Vagina (tissue), 2 donors: ENCODE measurements around the gene DPP6.

Experiments used
- POLR2AphosphoS5 ChIP-seq, 2 donors: sonication (generic); formaldehyde crosslinking; IDR thresholded peaks; one replicate each; pipeline ENCODE4 v1.9.0; 2017; ENCODE audit warnings: antibody characterized with exemption in 2 of 2, mild to moderate bottlenecking in 2 of 2, low read depth in 1 of 2; ENCODE audit not compliant: insufficient read depth in 1 of 2
- TF ChIP-seq, protein P1 (sequence below), 3 experiments: fragments of 450-650 bp in 2 of 3; fragments of 200-600 bp in 1 of 3; sonication (generic) in 1 of 3; IDR thresholded peaks; one replicate each; pipeline ENCODE4 v1.5.1; 2017 to 2019; ENCODE audit warnings: antibody characterized with exemption in 3 of 3, mild to moderate bottlenecking in 2 of 3, moderate library complexity in 2 of 3

DNA sequence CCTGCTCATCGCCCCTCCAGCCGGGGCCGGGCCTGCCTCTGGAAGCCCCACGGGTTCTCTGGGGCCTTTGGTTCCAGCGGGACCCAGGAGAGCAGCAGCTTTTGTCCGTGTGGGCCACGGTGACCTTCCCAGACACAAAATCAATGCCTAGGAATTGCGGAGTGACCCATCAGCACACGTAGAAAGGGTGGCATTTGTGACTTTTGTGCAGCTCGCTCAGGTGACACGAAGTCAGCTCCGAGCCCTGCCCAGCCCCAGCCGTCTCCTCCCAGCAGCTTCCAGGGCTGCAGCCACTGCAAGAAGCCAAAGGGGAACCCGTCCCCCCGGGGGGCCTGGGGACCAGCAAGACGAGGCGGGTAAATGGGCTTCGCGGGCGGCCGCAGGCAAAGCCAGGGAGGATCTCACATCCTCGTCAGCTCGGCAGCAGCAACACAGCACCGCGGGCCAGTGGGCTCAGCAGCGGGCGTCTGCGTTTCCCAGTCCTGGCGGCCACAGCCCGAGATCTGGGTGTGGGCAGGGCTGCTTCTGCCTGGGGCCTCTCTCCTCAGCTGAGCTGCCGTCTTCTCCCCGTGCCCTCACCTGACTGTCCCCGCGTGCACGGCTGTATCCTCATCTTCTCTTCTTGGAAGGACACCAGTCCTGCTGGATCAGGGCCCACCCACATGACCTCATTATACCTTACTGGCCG is 862.3 kb downstream of the DPP6 start:
- TF ChIP-seq, protein P1, sequence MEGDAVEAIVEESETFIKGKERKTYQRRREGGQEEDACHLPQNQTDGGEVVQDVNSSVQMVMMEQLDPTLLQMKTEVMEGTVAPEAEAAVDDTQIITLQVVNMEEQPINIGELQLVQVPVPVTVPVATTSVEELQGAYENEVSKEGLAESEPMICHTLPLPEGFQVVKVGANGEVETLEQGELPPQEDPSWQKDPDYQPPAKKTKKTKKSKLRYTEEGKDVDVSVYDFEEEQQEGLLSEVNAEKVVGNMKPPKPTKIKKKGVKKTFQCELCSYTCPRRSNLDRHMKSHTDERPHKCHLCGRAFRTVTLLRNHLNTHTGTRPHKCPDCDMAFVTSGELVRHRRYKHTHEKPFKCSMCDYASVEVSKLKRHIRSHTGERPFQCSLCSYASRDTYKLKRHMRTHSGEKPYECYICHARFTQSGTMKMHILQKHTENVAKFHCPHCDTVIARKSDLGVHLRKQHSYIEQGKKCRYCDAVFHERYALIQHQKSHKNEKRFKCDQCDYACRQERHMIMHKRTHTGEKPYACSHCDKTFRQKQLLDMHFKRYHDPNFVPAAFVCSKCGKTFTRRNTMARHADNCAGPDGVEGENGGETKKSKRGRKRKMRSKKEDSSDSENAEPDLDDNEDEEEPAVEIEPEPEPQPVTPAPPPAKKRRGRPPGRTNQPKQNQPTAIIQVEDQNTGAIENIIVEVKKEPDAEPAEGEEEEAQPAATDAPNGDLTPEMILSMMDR (IDR thresholded peaks at IDR 0.05) = no peak
- no peak for TF ChIP-seq POLR2AphosphoS5 (IDR thresholded peaks at IDR 0.05; ENCODE audit: insufficient read depth in 1 of 2, low read depth in 1 of 2)
